GM12891 (cell line): Measurements from ENCODE around the gene C1QTNF3.
"Not testable (repeated sequence)": the region's sequence is repeated elsewhere in the genome, so short reads cannot be mapped to it uniquely, and the experiment has no call there.

Source experiments
- PAX5 ChIP-seq: IDR thresholded peaks from 2 replicates; pipeline ENCODE4 v1.6.1; 2011; ENCODE audit warnings: low read length, moderate library complexity, mild to moderate bottlenecking; ENCODE audit not compliant: insufficient read depth, severe bottlenecking
- POLR2A ChIP-seq: IDR thresholded peaks from 2 replicates; pipeline ENCODE4 v1.6.1; 2011; ENCODE audit warnings: low read depth, low read length, control low read depth
- POLR2AphosphoS5 ChIP-seq: IDR thresholded peaks from 2 replicates; pipeline ENCODE4 v1.6.1; 2011; ENCODE audit warnings: low read depth, low read length, control low read depth

DNA sequence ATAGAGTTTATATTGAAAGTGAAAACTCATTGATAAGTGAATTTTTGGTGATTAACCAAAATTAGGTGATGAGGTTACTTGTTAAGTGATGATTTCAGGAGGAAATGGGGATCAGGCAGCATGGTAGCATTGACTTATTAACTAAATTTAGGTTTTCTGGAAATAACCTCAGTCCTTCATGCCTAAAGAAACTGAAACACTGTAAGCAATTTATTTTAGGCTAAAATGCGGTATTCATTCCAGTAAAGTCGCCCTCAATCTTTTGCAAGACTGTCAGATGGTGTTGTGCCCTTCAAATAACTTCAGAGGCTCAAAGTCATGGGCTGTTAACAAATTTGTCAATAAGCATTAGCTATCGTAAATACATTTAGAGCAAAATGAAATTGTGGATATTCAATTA, 27.6 kb upstream of the C1QTNF3 start:
- not testable (repeated sequence) for TF ChIP-seq POLR2AphosphoS5, POLR2A, PAX5
